Trophoblast cell (in vitro differentiated cells and primary cell): ENCODE results near the gene DENND4C.

Experiments
- DNase-seq, 2 donors: peaks; one replicate each; pipeline ENCODE4 v3.0.0-alpha.2; 2016
- H2AFZ ChIP-seq: 2 replicates; pipeline ENCODE4 v1.6.1; 2013; ENCODE audit warnings: low read length, moderate library complexity, mild to moderate bottlenecking; ENCODE audit not compliant: insufficient read depth, poor library complexity
- H2AK5ac ChIP-seq: 2 replicates; pipeline ENCODE4 v1.6.1; 2013; ENCODE audit warnings: mild to moderate bottlenecking, low read length
- H2BK120ac ChIP-seq: 2 replicates; pipeline ENCODE4 v1.6.1; 2013; ENCODE audit warnings: low read length, mild to moderate bottlenecking, moderate library complexity; ENCODE audit not compliant: insufficient read depth, poor library complexity
- H2BK12ac ChIP-seq: 2 replicates; pipeline ENCODE4 v1.6.1; 2013; ENCODE audit warnings: mild to moderate bottlenecking, low read length, moderate library complexity
- H2BK5ac ChIP-seq: 2 replicates; pipeline ENCODE4 v1.6.1; 2013; ENCODE audit warnings: low read length, low read depth, moderate library complexity, mild to moderate bottlenecking; ENCODE audit not compliant: poor library complexity
- H3K14ac ChIP-seq: 2 replicates; pipeline ENCODE4 v1.6.1; 2013; ENCODE audit warnings: mild to moderate bottlenecking, low read length
- H3K18ac ChIP-seq: 2 replicates; pipeline ENCODE4 v1.6.1; 2013; ENCODE audit warnings: mild to moderate bottlenecking, low read length
- H3K23ac ChIP-seq: 2 replicates; pipeline ENCODE4 v1.6.1; 2013; ENCODE audit warnings: low read length
- H3K27ac ChIP-seq: 2 replicates; pipeline ENCODE4 v1.5.1; 2013; ENCODE audit warnings: low read depth, mild to moderate bottlenecking, inconsistent platforms, low read length, moderate library complexity
- H3K27me3 ChIP-seq: 2 replicates; pipeline ENCODE4 v1.6.1; 2013; ENCODE audit warnings: inconsistent platforms, mild to moderate bottlenecking, low read length, moderate library complexity; ENCODE audit not compliant: insufficient read depth
- H3K36me3 ChIP-seq, 2 experiments: 1 replicate in 1 of 2; 2 replicates in 1 of 2; pipeline ENCODE4 v1.6.1; 2013; ENCODE audit warnings: low read length in 2 of 2, mild to moderate bottlenecking in 2 of 2, moderate library complexity in 1 of 2; ENCODE audit not compliant: insufficient read depth in 2 of 2, control insufficient read depth in 1 of 2
- H3K4ac ChIP-seq: 2 replicates; pipeline ENCODE4 v1.6.1; 2013; ENCODE audit warnings: low read depth, mild to moderate bottlenecking, low read length, moderate library complexity
- H3K4me1 ChIP-seq, 2 experiments: 1 replicate in 1 of 2; 2 replicates in 1 of 2; pipeline ENCODE4 v1.6.1; 2013; ENCODE audit warnings: low read length in 2 of 2, mild to moderate bottlenecking in 2 of 2, moderate library complexity in 1 of 2; ENCODE audit not compliant: insufficient read depth in 2 of 2, control insufficient read depth in 1 of 2
- H3K4me2 ChIP-seq: 2 replicates; pipeline ENCODE4 v1.6.1; 2013; ENCODE audit warnings: inconsistent platforms, mild to moderate bottlenecking, low read length, moderate library complexity
- H3K4me3 ChIP-seq: 2 replicates; pipeline ENCODE4 v1.5.1; 2013; ENCODE audit warnings: mild to moderate bottlenecking, low read depth, low read length, inconsistent platforms
- H3K79me1 ChIP-seq: one replicate; pipeline ENCODE4 v1.6.1; 2013; ENCODE audit warnings: low read length
- H3K79me2 ChIP-seq: 2 replicates; pipeline ENCODE4 v1.6.1; 2013; ENCODE audit warnings: low read length, mild to moderate bottlenecking; ENCODE audit not compliant: control insufficient read depth, insufficient read depth, poor library complexity
- H3K9ac ChIP-seq: 2 replicates; pipeline ENCODE4 v1.6.1; 2013; ENCODE audit warnings: mild to moderate bottlenecking, low read length
- H3K9me3 ChIP-seq: 2 replicates; pipeline ENCODE4 v1.6.1; 2013; ENCODE audit warnings: low read depth, mild to moderate bottlenecking, control low read depth, inconsistent platforms, low read length; ENCODE audit not compliant: insufficient read depth
- H4K12ac ChIP-seq: 2 replicates; pipeline ENCODE4 v1.6.1; 2013; ENCODE audit warnings: low read depth, mild to moderate bottlenecking, low read length, moderate library complexity
- H4K8ac ChIP-seq: 2 replicates; pipeline ENCODE4 v1.6.1; 2013; ENCODE audit warnings: low read depth, mild to moderate bottlenecking, low read length, moderate library complexity
- H4K91ac ChIP-seq: one replicate; pipeline ENCODE4 v1.6.1; 2013; ENCODE audit warnings: low read depth, mild to moderate bottlenecking, low read length, moderate library complexity
- WGBS: extraction: QIAGEN DNeasy Blood & Tissue Kit; methylation state at CpG from one replicate; pipeline ENCODE4 v1.1.7; 2013; ENCODE audit warnings: missing lambda C conversion rate; ENCODE audit not compliant: insufficient read length, insufficient coverage; ENCODE audit errors: extremely low coverage; 5-methylcytosine and 5-hydroxymethylcytosine counted together

Gene DENND4C

DNA sequence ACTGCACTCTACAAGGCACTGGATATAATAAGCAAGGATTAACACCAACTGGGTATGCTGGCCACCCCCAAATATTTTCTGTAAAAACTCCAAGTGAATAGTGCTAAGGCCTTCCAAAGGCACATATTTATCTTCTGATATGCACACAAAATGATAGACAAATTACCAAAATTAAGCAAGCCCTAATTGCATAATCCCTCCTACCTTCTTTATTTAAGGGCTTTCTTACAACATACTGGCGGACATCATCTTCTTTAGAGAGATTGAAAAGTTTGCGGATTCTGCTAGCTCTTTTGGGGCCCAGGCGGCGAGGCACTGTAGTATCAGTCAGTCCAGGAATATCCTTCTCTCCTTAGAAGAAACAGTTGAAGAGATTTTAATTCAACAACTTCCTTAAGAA, 147.7 kb downstream of the DENND4C start:
- Histone ChIP-seq H3K27me3 (no peaks in the 10 kb centered on the region), H2BK5ac (no peak overlapping the region), H2AK5ac (no peak overlapping the region), H3K9me3 (no peaks in the 10 kb centered on the region), H2BK120ac (no peak overlapping the region), H3K18ac (no peak overlapping the region), H3K4ac (no peak overlapping the region), H3K23ac (no peak overlapping the region), H4K8ac (no peak overlapping the region), H3K27ac (no peak overlapping the region), H2AFZ (no peak overlapping the region), H3K4me1 (peaks cover 0 to 2% of the 10 kb centered on the region in 2 experiments), H3K4me2 (peak overlapping the region; percentile 31), H3K79me2 (peaks cover 9% of the 10 kb centered on the region), H2BK12ac (no peak overlapping the region), H3K36me3 (peaks cover 14 to 29% of the 10 kb centered on the region in 2 experiments), H3K79me1 (peaks cover 9% of the 10 kb centered on the region), H3K9ac (no peak overlapping the region), H4K91ac (no peak overlapping the region), H3K4me3 (no peak overlapping the region), H3K14ac (no peak overlapping the region), H4K12ac (no peak overlapping the region)
- peak in 1 of 2 donors; percentile 46 for DNase-seq
- no CpG with 5 or more reads among the region's 4 CpGs for WGBS

DNA sequence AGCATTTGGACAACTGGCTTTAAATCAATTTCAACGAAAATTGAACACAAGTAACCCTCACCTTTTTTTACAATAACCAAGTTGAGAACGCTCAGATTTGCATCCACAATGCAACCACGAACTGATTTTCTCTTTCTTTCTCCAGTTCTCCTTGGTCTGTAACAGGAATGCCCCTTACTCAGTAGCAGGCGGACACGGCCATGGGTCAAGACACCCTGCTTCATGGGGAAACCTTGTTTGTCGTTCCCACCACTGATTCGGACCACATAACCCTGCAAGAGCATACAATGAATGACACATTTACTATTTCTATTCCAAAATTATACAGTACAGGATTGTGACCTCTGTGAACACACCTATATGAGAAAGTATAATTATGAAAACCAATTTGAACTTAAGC, 148.2 kb downstream of the DENND4C start:
- Histone ChIP-seq H3K14ac (no peak overlapping the region), H3K36me3 (peaks cover 14 to 29% of the 10 kb centered on the region in 2 experiments)

DNA sequence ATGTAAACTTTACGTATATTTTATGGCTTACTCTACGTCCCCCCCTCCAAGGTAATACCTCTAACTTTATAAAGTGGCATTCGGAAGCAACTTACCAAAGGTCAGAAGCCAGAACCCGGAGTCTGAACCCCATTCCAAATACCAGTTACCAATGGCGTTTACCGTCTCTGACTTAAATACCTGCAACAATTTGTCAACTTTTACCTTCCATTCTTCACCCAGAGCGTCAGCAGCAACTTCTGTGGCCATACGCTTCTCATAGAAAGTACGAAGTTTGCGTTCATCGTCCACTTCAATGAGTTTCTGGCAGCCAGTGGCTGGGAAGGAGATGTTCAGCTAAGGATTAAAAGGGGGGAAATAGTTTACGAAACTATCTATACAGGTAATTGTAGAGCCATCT, 148.8 kb downstream of the DENND4C start:
- Histone ChIP-seq H3K9ac (peak overlapping the region; percentile 98), H3K27ac (peak overlapping the region; percentile 84), H3K4ac (peak overlapping the region; percentile 95), H3K9me3 (no peaks in the 10 kb centered on the region), H3K27me3 (no peaks in the 10 kb centered on the region), H4K91ac (no peak overlapping the region), H4K8ac (no peak overlapping the region), H3K79me2 (peaks cover 9% of the 10 kb centered on the region), H3K14ac (peak overlapping the region; percentile 68), H2BK5ac (no peak overlapping the region), H2AK5ac (no peak overlapping the region), H3K36me3 (peaks cover 14 to 29% of the 10 kb centered on the region in 2 experiments), H2BK120ac (peak overlapping the region; percentile 27), H3K4me3 (peak overlapping the region; percentile 94), H3K79me1 (peaks cover 9% of the 10 kb centered on the region), H3K18ac (no peak overlapping the region), H2AFZ (no peak overlapping the region), H3K23ac (no peak overlapping the region), H3K4me2 (peak overlapping the region; percentile 71), H3K4me1 (peaks cover 0 to 2% of the 10 kb centered on the region in 2 experiments), H2BK12ac (no peak overlapping the region), H4K12ac (no peak overlapping the region)
- WGBS: no CpG with 5 or more reads among the region's 12 CpGs
- DNase-seq: peak in 1 of 2 donors; percentile 42

More for the DNA sequence above, 148.2 kb downstream of the DENND4C start:
- no peak overlapping the region for H2AK5ac ChIP-seq
- H3K79me2 ChIP-seq: peaks cover 9% of the 10 kb centered on the region
- no peak overlapping the region for H4K8ac ChIP-seq
- no peak overlapping the region for H3K23ac ChIP-seq
- H4K91ac ChIP-seq: no peak overlapping the region
- no peaks in the 10 kb centered on the region for H3K27me3 ChIP-seq
- no peak overlapping the region for H2AFZ ChIP-seq
- H3K4me2 ChIP-seq: peak overlapping the region; percentile 71
- peak overlapping the region; percentile 34 for H3K4ac ChIP-seq
- H3K18ac ChIP-seq: no peak overlapping the region
- H2BK12ac ChIP-seq: no peak overlapping the region
- H2BK120ac ChIP-seq: no peak overlapping the region
- no peak overlapping the region for H2BK5ac ChIP-seq
- H4K12ac ChIP-seq: no peak overlapping the region
- H3K4me1 ChIP-seq: peaks cover 0 to 2% of the 10 kb centered on the region in 2 experiments
- H3K27ac ChIP-seq: no peak overlapping the region
- H3K9me3 ChIP-seq: no peaks in the 10 kb centered on the region
- DNase-seq: no peak
- WGBS: no CpG with 5 or more reads among the region's 7 CpGs
- H3K4me3 ChIP-seq: no peak overlapping the region
- peaks cover 9% of the 10 kb centered on the region for H3K79me1 ChIP-seq
- peak overlapping the region; percentile 69 for H3K9ac ChIP-seq

DNA sequence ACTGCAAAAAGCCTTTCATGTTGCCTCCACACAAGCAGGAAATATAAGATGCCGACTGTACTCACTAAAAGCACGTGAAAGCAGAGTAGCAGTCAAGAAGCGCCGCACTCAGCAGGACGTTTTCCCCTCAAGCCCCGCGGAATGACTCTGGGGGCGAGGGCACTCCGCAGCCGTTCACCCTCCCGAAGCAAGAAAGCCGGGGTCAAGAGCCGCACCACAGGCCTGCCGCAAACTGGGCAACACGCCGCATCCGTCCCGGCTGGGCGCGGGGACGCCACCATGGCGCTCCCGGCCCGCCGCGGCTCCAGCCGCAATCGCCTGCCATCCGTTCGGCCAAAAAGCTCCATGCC, 149.2 kb downstream of the DENND4C start:
- peak overlapping the region; percentile 59 for H4K91ac ChIP-seq
- H3K27me3 ChIP-seq: no peaks in the 10 kb centered on the region
- H3K14ac ChIP-seq: peak overlapping the region; percentile 78
- peak overlapping the region; percentile 30 for H2AK5ac ChIP-seq
- H3K27ac ChIP-seq: peak overlapping the region; percentile 84
- peak overlapping the region; percentile 98 for H3K9ac ChIP-seq
- H4K12ac ChIP-seq: peak overlapping the region; percentile 72
- H2BK12ac ChIP-seq: no peak overlapping the region
- peaks cover 9% of the 10 kb centered on the region for H3K79me2 ChIP-seq
- H4K8ac ChIP-seq: peak overlapping the region; percentile 76
- H3K36me3 ChIP-seq: peaks cover 11 to 25% of the 10 kb centered on the region in 2 experiments
- H3K4me3 ChIP-seq: peak overlapping the region; percentile 94
- no CpG with 5 or more reads among the region's 30 CpGs for WGBS
- no peak overlapping the region for H3K23ac ChIP-seq
- peak overlapping the region; percentile 71 for H3K4me2 ChIP-seq
- peak overlapping the region; percentile 39 for H2BK120ac ChIP-seq
- peak overlapping the region; percentile 68 for H3K18ac ChIP-seq
- H3K4me1 ChIP-seq: peaks cover 0 to 2% of the 10 kb centered on the region in 2 experiments
- H3K9me3 ChIP-seq: no peaks in the 10 kb centered on the region
- peaks cover 9% of the 10 kb centered on the region for H3K79me1 ChIP-seq
- H2BK5ac ChIP-seq: peak overlapping the region; percentile 62
- H2AFZ ChIP-seq: peak overlapping the region; percentile 28
- peak in 1 of 2 donors; percentile 48 for DNase-seq
- peak overlapping the region; percentile 95 for H3K4ac ChIP-seq
